SK-N-MC (cell line): ENCODE data around the gene PTPRO.

ENCODE experiments used
- EZH2 ChIP-seq: fragments of 200-600 bp; sonication (generic); IDR thresholded peaks from one replicate; pipeline ENCODE4 v1.6.1; 2017; ENCODE audit warnings: antibody characterized with exemption
- POLR2AphosphoS5 ChIP-seq: IDR thresholded peaks from 2 replicates; pipeline ENCODE4 v1.6.1; 2012; ENCODE audit warnings: mild to moderate bottlenecking, low read depth, low read length, borderline replicate concordance

GRCh38 chr12:15472036-15472435, 149.7 kb downstream of the PTPRO start:
- TF ChIP-seq POLR2AphosphoS5 (no peak), EZH2 (no peak)
